GM18499 (cell line): Measurements from ENCODE around the gene FGFR2.

ENCODE experiments used
- ATAC-seq: cut with Tn5 transposase; IDR thresholded peaks from one replicate; pipeline ENCODE4 v1.9.1; 2021; ENCODE audit warnings: moderate number of reproducible peaks; ENCODE audit not compliant: insufficient read depth, unreplicated experiment

The FGFR2 gene

DNA sequence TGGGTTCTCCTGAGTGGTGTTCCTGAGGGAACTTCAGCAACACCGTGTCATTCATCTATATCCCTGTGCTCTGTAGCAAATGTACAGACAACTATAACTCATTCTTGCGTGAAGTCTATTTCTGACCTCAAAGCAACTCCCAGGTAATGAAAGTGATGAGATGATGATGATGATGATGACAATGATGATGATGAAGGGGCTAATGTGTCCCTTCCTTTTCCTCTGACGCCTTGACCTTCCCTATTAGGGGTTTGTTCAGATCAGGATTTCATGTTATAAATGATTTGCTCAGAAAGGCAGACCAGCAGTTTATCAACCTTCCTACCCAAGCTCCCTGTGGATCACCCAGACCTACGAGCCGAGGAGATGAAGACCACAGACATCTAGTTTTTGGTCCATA is 136.9 kb downstream of the FGFR2 start:
- ATAC-seq, result no peak

DNA sequence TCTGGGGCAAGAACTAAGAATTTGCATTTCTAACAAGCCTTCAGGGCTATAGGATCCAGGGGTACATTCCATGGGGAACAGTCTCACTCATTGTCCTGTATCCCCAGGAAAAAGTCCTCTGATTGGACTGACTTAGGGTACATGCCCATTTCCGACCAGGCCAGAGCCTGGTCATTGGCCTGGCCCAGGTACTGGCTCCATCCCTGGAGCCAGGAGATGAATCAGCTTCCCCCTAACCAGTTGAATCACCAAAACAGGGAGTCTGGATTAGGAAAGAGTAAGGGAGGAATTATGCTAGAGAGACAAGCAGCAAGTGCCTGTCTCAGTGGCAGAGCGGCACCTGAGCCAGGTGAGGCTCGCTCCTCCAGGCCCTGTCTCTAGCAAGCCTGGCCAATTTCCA is 137.5 kb downstream of the FGFR2 start:
- no peak for ATAC-seq

DNA sequence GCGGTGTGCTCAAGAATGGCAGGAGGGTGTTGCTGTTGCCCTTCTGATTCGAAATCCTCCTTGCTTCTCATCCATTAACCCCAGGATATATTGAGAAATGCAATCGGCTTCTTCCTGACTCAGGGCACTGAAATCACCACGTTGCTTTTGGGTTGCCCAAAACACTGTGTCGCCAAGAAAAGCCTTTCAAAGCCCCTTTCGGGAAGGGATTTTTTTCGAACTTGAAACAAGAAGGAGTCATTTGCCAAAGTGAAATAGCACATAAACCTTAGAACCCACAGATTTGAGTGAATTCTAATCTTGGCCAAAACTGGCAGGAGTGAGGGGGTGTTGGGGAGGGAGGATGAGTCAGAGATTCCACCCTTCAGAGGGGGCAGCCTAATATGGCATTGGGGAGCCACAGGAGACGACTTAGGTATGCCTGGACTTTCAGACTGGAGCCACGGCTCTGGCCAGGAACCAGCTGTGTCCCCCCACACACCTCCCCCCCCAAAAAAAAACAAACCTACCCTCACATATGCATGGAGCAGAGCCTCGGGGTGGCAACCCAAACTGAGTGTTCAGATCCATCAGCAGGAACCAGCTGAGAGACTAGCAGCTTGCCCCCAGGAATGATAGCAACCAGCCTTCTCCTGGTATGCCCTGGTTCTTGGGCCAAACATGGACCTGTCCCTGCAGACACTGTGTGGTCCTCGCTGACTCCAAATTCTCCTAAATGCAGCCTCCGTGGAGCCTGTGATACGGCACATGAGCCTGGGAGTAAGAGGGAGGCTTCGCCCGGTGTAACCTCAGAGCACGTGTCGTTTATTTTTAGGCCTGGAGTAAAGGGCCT is 138.4 kb downstream of the FGFR2 start:
- ATAC-seq, result no peak

DNA sequence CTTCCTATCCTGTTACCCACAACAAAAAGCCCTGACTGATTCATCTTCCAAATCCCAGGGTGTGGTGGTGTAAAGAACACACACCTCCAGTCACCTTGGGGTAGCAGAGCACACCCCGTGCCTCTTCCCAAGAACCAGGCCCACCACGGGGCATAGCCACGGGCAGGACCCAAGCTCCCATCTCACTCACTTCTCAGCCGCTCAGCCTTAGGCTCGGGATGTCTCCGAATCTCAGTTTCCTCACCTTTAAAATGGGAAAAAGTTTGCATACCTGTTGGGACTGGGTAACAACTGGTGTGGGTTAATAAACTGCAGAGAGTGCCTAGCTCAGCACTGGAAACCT is 139.0 kb downstream of the FGFR2 start:
- ATAC-seq, result no peak

DNA sequence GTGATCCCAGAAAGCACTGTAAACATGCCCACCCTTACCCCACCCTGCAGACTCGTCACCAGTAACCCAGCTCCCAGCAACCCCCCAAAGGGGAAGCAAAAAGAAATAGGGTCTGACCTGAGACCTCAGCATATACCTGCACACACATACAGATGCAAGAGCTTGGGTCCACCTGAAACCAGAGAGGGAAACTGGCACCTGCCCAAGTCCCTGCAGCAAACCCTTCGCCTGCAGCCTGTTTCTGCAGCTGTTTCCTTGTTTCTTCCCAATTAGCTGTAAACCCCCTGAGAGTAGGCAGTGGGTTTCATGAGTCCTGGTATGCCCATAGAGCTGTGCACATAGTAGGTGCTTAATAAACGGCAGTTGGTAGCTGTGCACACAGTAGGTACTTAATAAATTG is 140.5 kb downstream of the FGFR2 start:
- ATAC-seq, result no peak

DNA sequence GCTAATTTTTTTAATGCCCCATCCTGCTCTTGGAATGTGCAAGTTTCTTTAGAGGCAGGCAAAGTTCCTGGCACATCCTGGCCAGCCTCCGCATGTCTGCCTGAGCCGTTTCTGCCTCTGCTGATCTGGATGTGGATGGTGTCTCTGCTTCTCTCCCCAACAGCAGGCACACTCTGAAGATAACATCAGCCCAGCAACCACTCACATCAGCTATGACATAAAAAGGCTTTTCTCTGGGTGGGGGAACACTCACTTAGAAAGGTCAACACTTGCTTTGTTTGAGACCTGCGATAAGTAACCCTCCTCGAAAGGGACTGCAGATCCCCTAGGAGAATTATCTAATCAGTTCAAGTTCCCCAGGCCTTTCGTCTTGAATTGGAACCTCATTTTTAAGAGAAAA is 142.9 kb downstream of the FGFR2 start:
- no peak for ATAC-seq

DNA sequence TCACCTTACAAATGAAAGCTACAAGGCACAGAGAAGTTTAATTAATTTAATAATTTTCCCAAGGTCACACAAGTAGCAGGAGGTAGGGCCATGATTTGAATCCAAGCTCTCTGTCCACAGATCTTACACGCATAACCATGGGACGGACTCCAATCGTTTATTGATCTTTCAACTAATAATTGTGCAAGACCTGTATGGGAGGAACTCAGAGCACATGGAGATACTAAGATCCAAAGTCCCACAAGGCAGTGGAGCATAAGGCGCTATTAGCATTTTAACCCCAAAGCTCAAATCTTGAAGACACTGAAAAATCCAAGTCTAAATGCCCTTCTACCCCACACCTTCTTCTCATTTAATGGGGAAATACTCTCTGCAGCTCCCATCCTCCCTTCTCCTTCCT is 143.5 kb downstream of the FGFR2 start:
- ATAC-seq, result no peak

DNA sequence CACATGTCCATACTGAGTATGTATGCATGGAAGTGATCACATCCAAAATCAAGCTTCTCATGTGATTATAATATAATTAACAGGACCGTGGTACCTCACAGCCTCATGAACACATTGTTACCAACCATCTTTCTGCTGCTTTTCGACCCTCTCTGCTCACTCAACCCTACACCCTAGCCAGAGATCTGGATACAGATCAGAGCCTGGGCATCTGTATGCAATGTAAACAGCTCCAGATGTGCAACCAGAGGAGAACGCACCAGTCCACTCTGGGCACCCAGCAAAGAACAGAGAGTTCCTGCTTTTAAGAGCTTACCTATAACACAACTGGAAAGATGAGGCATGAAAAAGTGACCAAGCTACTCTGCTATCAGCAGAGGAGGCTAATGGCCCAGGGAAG is 145.1 kb downstream of the FGFR2 start:
- no peak for ATAC-seq

DNA sequence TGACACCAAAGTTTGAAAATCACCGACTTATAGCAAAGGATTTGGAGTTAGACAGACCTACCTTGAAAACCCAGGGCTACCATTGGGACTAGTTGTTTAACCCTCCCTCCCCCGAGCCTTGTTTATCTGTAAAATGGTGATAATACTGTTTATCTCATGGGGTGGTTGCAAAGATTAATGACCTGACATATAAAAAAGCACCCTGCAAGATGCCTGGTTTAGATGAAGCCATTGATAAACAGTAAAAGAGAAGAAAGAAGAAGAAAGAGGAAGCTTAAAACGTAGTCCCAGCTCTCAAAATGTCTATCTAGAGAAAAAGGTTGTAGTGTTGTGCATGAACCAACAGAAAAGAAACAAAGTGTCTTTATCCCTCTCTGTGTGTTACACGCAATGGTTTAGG is 145.7 kb downstream of the FGFR2 start:
- no peak for ATAC-seq

DNA sequence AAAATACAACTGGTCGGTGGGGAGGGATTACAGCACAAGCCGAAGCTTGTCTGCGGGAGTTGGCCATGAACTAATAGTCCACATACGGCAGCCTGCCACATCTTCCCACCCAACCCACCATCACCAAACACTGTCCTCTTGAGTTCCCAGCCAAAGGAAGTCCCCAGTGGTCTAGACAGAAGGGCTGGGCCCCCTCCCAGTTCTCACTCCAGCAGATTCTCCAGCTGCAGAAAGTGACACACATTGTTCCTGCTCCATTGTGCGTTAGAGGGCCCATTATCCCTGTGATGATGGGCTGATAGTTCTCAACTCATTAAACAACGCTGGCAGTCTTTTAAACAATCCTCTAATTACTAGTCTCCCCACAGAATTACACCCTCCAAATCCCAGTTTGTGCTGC is 148.0 kb downstream of the FGFR2 start:
- no peak for ATAC-seq

DNA sequence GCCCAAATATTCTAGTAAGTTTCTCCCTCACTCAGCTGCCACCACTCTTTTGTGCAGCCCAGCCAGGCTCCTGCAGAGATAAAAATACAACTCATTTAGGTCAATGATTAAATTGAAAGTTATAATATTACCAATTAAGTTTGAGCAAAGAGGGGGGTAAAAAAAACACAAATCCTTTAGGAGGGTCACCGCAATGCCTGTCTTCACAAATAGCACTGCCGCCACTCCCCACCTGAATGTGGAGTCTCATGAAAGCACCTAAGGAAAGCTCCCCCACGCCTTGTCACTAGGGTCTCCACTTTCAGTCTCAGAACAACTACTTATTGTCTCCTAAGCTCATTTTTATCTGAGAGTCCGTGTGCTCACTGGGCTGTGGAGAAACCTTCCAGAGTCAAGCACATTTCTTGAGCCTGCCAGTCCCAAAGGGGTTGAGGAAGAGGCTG is 148.7 kb downstream of the FGFR2 start:
- ATAC-seq, result no peak

DNA sequence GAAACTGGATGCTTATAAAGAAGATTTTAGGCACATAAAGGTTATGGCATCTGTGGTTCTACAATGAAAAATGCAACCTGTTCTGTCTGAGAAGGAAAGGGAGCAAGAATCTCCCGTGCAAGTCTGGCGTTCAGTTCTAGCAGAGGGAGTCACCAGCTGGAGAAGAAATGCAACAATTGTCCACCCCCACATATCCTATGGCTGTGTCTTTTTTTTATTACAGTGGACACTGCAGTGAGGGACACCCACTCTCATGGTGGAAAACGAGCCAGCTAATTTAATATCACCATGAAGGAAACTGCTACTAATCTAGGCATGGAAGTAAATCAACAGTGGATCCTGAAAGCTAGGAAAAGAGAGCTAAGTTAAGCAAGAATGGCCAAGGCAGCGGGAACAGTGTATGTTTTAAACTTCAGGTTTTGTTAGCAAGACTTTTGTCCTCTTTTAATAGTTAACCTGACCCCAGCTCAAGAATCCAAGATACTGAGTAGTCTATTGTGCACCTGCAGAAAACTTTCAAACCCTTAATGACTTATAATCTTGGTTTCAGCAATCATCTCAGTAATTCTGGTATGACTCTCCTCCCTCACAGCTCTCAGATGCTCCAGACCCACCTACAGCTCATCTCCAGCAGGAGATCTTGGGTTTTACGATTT is 149.3 kb downstream of the FGFR2 start:
- peak; percentile 80 for ATAC-seq

DNA sequence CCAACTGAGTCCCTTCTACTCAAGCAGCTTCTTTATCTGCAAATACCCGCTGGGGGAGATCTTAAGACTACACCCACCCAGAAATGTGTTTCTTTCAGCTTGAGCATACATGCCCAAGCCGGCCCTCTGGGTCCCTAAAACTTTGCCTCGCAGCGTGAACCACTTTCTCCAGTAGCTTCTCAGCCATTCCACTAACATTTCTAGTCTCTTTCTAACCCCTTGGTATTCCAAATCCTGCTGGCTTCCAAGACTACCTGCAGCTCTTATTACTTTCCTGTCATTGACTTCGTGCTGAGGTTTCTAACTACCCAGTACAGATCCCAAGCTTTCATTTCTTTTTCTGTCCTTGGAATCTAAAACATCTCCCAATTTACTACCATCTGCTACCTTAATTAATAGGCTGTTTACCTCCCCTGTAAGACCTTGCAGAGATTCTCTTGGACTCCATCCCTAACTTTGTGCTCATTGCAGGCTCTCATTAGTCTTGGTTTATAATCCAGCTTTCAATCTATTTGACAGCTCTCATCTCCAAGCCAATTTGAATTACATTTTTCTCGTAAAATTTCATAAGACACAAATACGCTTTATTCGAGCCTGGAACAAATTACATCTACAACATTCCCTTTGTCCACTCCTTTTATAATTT is 153.6 kb downstream of the FGFR2 start:
- no peak for ATAC-seq

DNA sequence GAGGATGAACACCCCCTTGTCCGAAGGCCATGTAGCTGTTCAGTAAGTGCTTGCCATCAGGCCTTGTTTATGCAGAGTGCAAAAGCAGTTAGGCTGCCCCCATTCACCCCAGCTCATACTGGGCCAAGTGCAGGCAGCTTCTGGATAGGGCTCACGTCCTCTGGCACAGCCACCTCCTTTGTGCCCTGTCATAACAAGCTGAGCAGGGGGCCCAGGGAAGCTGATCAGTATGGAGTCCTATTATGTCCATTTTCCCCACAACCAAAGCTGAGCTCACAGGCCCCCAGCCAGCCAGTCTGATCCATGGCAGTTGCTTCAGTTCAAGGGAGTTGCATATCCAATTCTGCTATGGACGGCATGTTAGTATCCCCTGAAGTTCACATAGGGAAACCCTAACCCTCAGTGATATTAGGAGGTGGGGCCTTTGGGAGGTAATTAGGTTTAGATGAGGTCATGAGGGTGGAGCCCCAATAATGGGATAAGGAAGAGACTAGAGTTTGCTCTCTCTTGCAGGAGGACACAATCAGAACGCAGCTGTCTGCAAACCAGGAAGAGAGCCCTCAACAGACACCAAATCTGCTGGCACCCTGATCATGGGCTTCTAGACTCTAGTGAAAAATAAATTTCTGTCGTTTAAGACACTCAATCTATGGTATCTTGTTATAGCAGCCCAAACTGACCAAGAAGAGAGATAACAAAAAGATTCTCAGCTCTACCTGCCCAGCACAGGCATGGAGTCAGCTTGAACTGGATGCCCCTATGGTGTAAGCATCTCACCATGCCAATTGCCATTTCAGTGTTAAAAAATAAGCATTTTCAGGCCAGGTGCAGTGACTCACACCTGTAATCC is 155.9 kb downstream of the FGFR2 start:
- ATAC-seq, result no peak

DNA sequence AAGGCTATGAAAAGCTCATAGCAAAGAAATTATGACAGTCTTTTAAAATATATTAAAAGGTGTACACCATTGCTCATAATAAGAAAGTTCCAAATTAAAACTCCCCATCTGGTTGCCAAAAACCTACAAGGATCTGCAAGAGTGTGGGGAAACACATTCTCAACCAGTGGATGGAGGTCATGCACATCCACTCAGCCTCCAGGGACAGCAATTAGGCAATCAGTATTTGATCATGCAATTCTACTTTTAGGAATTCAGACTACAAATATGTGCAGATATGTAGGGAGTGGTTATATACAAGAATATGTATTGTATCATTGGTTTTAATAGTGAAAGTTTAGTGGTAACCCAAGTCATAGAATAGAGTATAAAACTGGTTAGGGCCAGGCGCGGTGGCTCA is 157.8 kb downstream of the FGFR2 start:
- ATAC-seq, result no peak

DNA sequence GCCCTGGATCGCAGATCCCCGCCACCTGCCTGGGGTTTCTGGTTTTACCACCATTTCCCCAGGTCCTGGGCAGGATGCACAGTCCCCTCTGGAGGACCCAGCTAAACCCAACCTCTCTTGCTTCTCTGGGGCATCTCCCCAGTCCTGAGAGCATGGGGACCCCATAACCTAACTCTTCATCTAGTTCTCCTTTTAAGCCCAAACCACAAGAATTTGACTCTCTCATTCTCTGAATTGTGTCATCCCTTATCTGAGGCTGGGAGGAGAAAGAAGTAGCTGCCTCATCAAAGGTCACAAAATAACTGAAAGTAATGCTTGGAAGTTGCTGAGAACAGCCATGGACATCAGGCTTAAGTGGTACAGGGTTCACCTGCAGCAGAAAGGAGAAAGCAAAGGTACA is 159.9 kb downstream of the FGFR2 start:
- ATAC-seq, result no peak

DNA sequence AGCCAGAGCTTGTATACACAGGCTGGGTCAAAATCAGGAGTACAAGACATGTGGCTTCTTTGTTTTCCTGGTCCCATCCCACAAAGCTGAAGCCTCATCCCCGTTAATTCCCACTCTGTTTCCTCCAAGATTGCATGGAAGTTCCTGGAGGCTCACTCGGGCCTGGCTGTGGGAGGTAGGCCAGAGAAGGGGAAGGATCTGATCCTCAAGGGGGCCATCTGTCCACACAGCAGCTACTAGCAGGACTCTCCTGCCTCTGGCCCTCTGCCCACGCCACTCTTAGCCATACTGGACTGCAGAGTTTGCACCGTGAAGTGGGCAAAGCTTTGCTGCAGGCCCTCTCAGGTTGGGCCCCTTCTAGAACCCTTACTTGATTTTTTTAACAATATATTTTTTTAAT is 160.6 kb downstream of the FGFR2 start:
- ATAC-seq, result no peak

DNA sequence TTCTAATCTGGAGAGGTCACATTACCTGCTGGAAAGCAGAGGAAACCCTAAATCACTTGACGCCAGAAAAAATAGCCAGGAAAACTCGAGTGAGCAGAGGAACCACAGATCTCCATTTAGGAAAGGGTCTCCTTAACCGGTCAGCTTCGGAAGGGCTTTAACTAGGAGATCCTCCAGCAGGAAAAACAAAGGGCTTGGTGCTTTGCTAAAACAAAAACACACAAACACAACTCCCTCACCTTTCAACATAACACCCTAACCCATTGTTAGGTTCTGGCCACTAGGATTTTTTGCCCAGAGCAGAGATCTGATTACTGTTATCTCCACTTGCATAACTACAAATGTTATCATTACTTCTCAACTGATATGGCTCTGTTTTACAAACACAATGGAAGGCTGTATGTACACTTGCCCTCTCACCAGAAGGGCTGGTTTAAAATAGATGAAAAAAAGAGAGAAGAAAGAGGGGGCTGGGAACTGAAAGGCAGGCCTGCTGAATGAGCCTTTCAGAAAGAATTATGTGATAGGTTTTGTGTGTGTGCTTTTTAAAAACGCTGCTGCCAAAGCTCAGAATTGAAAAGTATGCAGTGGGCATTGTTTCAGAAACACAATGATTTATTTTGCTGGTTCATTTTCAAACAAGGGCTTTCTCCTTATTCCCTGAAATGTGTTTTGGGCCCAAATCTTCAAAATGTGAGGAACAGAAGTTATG is 161.5 kb downstream of the FGFR2 start:
- no peak for ATAC-seq

DNA sequence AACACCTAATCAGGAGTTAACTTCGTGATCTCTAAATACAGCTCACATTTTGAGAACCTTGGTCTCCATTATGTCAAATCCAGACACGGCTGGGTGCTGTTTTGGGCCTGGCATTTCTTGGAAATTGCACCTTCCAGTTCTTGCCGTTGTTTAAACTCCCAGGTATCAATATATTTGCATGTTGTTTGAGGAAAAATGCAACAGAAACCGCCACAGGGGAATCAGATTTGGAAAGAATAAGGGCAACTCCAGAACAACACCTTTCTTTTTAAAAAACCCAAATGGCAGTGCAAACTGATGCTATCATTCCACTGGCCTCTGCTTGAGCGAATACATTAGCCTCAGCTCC is 162.0 kb downstream of the FGFR2 start:
- ATAC-seq, result no peak
